Limb (tissue), 2 donors: ENCODE data around the gene QRICH2.
"Not testable (repeated sequence)": the region's sequence is repeated elsewhere in the genome, so short reads cannot be mapped to it uniquely, and the experiment has no call there.

ENCODE experiments used
- DNase-seq, 2 donors: peaks; one replicate each; pipeline ENCODE4 v3.0.0-alpha.2; 2016; ENCODE audit errors: extremely low spot score in 2 of 2

Gene QRICH2

GRCh38 chr17:76307966-76308338 is at the start of gene QRICH2:
Gene QRICH2 (minus strand): TSS chr17:76308276. CDS start chr17:76307998, 278 bp downstream.
- no peak for DNase-seq

- no peak for DNase-seq
These were observed 49.6 kb upstream of the QRICH2 start for GRCh38 chr17:76357597-76358158.

- no peak for DNase-seq
These were observed 48.9 kb upstream of the QRICH2 start for GRCh38 chr17:76356803-76357456.

- no peak for DNase-seq
These were observed 46.8 kb upstream of the QRICH2 start for GRCh38 chr17:76354747-76355310.

- no peak for DNase-seq
These were observed 46.2 kb upstream of the QRICH2 start for GRCh38 chr17:76354317-76354729.

- peak; percentile 93 to 95 for DNase-seq
These were observed 45.7 kb upstream of the QRICH2 start, which contains the start of gene PRPSAP1 for GRCh38 chr17:76353599-76354316. Gene PRPSAP1 (minus strand): TSS chr17:76353916. CDS start chr17:76353703, 213 bp downstream.

GRCh38 chr17:76353004-76353598 is 45.0 kb upstream of the QRICH2 start:
- DNase-seq: peak in 1 of 2 donors; percentile 55

- no peak for DNase-seq
These were observed 43.5 kb upstream of the QRICH2 start for GRCh38 chr17:76351526-76352071.

GRCh38 chr17:76350463-76350862 is 42.4 kb upstream of the QRICH2 start:
- no peak for DNase-seq

GRCh38 chr17:76346936-76347335 is 38.9 kb upstream of the QRICH2 start:
- DNase-seq: not testable (repeated sequence)

- DNase-seq: no peak
These were observed 37.4 kb upstream of the QRICH2 start for GRCh38 chr17:76345377-76345974.

GRCh38 chr17:76343106-76343505 is 35.0 kb upstream of the QRICH2 start:
- no peak for DNase-seq

GRCh38 chr17:76341301-76341700 is 33.2 kb upstream of the QRICH2 start:
- no peak for DNase-seq

GRCh38 chr17:76337413-76337777 is 29.3 kb upstream of the QRICH2 start:
- DNase-seq: no peak

GRCh38 chr17:76336756-76337412 is 28.8 kb upstream of the QRICH2 start:
- no peak for DNase-seq

- DNase-seq: no peak
These were observed 27.8 kb upstream of the QRICH2 start for GRCh38 chr17:76335716-76336381.

- DNase-seq: no peak
These were observed 25.8 kb upstream of the QRICH2 start for GRCh38 chr17:76333673-76334505.

GRCh38 chr17:76331083-76331482 is 23.0 kb upstream of the QRICH2 start:
- no peak for DNase-seq

GRCh38 chr17:76329664-76330063 is 21.6 kb upstream of the QRICH2 start:
- no peak for DNase-seq
